Measurements from ENCODE around the gene ST6GALNAC3.

The ST6GALNAC3 gene

DNA sequence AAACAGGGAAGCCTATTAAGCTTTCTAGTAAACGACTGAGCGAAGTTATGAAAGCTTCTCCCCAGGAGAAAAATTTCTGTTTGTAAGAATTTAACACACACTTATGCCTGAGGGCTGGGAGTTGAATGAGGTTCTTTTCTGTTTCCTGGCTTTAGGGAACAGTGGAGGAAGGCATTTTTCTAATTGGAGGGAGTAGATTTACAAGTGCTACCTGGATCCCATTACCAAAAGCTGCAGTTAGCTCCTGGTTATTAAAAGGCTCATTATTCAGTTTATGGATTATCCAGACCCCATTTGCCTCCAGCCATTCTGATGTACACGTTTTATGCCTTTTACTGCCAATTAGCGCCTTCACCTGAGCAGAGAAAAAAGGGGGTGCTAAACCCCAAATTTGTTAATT lies 7.5 kb downstream of the ST6GALNAC3 start:
- ChIA-PET CTCF (interaction anchor here (1.1 to 1.2 kb wide), 2 partner anchors 12 to 35 kb away, joined by 3 read pairs; no protein-coding TSS in a partner anchor), POLR2A (no interaction called here)
- no peaks in the 10 kb centered on the region for H3K9me3 ChIP-seq (ENCODE audit: control insufficient read depth, insufficient read depth, low read depth, low read length)
- H3K36me3 ChIP-seq (ENCODE audit: control insufficient read depth in 2 of 2, insufficient read depth in 1 of 2, low read length in 2 of 2), result no peaks in the 10 kb centered on the region
- H3K27ac ChIP-seq (ENCODE audit: extremely low read depth, low read depth, low read length), result no peak overlapping the region
- TF ChIP-seq SP7 (tag by site-specific recombination; IDR thresholded peaks at IDR 0.05) (peak; percentile 35; the same call in 1 of the 2 replicates), WT1 (tag by site-specific recombination; IDR thresholded peaks at IDR 0.05) (peak; percentile 64), OVOL3 (tag by site-specific recombination; IDR thresholded peaks at IDR 0.05) (no peak), ZNF10 (tag by site-specific recombination; IDR thresholded peaks at IDR 0.05) (peak; percentile 64; the same call in 1 of the 2 replicates), OSR2 (tag by site-specific recombination; IDR thresholded peaks at IDR 0.05) (peak; percentile 87), FEZF1 (tag by site-specific recombination; IDR thresholded peaks at IDR 0.05) (peak; percentile 59; the same call in 1 of the 2 replicates), PRDM1 (tag by site-specific recombination; IDR thresholded peaks at IDR 0.05) (0 out of 2 replicates have a peak, but pooled peaks have one; percentile 22), ZNF629 (tag by site-specific recombination; IDR thresholded peaks at IDR 0.05) (no peak), GLI2 (tag by site-specific recombination; IDR thresholded peaks at IDR 0.05; ENCODE audit: borderline replicate concordance, low read depth) (no peak)
- TF ChIP-seq, protein P1, sequence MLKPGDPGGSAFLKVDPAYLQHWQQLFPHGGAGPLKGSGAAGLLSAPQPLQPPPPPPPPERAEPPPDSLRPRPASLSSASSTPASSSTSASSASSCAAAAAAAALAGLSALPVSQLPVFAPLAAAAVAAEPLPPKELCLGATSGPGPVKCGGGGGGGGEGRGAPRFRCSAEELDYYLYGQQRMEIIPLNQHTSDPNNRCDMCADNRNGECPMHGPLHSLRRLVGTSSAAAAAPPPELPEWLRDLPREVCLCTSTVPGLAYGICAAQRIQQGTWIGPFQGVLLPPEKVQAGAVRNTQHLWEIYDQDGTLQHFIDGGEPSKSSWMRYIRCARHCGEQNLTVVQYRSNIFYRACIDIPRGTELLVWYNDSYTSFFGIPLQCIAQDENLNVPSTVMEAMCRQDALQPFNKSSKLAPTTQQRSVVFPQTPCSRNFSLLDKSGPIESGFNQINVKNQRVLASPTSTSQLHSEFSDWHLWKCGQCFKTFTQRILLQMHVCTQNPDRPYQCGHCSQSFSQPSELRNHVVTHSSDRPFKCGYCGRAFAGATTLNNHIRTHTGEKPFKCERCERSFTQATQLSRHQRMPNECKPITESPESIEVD (tag by site-specific recombination; IDR thresholded peaks at IDR 0.05), result peak; percentile 84
- H3K4me3 ChIP-seq (ENCODE audit: low read depth, low read length), result no peak overlapping the region
- peaks cover 33% of the 10 kb centered on the region for H3K4me1 ChIP-seq (ENCODE audit: control insufficient read depth, insufficient read depth, low read length)

DNA sequence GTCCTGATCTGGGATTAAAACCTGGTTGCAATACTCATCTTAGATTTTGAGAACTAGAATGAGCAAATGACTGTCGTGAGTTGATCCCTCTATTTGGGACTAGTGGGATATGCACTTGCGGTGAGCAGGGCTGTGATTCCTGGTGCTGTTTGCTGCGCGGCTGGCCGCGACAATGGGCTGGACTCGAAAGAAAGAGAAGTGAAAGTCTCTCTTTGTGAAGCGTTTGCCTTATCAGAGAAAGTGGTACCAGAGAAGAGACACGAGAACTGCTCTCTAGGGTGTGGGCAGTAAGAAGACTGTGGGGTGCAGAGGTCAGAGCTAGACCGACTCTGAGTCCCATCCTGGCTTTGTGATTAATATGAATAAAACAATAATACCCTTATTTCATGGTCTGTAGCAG lies 8.6 kb downstream of the ST6GALNAC3 start:
- no peak overlapping the region for H3K4me3 ChIP-seq (ENCODE audit: low read depth, low read length)
- POLR2A ChIA-PET, result no interaction called here

DNA sequence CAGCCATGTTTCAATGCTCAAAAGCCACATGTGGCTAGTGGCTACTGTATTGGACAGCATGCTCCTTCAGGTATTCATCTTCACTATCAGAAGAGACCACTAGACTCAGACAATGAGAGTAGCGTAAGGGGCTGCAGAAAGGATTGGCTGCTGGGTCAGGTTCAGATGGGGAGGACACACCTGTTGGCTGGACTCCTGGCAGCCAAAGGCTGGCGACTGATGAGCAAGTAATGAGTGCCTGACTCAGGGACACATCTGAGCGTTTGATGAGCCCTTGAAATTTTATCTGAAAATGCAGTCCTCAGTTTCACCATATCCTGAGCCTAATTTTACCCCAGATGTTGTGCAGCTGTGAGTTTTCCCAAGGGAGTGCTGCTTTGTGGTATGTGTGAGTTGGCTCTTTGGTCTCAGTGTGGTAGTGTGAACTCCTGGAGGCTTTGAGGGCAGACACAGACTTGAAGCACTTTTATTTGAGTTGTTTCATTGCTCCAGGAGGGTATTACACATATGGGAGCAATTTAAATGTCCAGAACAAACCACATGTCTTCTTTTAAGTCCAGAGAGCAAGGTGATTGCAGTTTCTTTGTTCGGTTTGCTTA lies 9.6 kb downstream of the ST6GALNAC3 start:
- Histone ChIP-seq H3K36me3 (ENCODE audit: control insufficient read depth in 2 of 2, insufficient read depth in 1 of 2, low read length in 2 of 2) (no peaks in the 10 kb centered on the region), H3K4me3 (ENCODE audit: low read depth, low read length) (no peak overlapping the region), H3K4me1 (ENCODE audit: control insufficient read depth, insufficient read depth, low read length) (peaks cover 38% of the 10 kb centered on the region), H3K9me3 (ENCODE audit: control insufficient read depth, insufficient read depth, low read depth, low read length) (no peaks in the 10 kb centered on the region), H3K27ac (ENCODE audit: extremely low read depth, low read depth, low read length) (no peak overlapping the region)
- POLR2A ChIA-PET, result no interaction called here
- CTCF ChIA-PET, result interaction anchor here (0.7 kb wide), 1 partner anchor 183 kb away, joined by 3 read pairs; no protein-coding TSS in a partner anchor
- peak; percentile 85 for TF ChIP-seq SCRT2 (tag by site-specific recombination; IDR thresholded peaks at IDR 0.05)
- no peak for TF ChIP-seq ZNF169 (tag by site-specific recombination; IDR thresholded peaks at IDR 0.05)
- 0 out of 2 replicates have a peak, but pooled peaks have one; percentile 34 for TF ChIP-seq ZNF600 (tag by site-specific recombination; IDR thresholded peaks at IDR 0.05)
- TF ChIP-seq, protein P2, sequence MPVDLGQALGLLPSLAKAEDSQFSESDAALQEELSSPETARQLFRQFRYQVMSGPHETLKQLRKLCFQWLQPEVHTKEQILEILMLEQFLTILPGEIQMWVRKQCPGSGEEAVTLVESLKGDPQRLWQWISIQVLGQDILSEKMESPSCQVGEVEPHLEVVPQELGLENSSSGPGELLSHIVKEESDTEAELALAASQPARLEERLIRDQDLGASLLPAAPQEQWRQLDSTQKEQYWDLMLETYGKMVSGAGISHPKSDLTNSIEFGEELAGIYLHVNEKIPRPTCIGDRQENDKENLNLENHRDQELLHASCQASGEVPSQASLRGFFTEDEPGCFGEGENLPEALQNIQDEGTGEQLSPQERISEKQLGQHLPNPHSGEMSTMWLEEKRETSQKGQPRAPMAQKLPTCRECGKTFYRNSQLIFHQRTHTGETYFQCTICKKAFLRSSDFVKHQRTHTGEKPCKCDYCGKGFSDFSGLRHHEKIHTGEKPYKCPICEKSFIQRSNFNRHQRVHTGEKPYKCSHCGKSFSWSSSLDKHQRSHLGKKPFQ (tag by site-specific recombination; IDR thresholded peaks at IDR 0.05), result peak; percentile 94
- TF ChIP-seq GLIS1 (tag by site-specific recombination; IDR thresholded peaks at IDR 0.05), result 0 out of 2 replicates have a peak, but pooled peaks have one; percentile 21
- no peak for TF ChIP-seq ZNF530 (tag by site-specific recombination; IDR thresholded peaks at IDR 0.05; ENCODE audit: low read depth)
- TF ChIP-seq ZNF2 (tag by site-specific recombination; IDR thresholded peaks at IDR 0.05), result no peak
- TF ChIP-seq, protein P1 (tag by site-specific recombination; IDR thresholded peaks at IDR 0.05), result 0 out of 2 replicates have a peak, but pooled peaks have one; percentile 6
- TF ChIP-seq, protein P3, sequence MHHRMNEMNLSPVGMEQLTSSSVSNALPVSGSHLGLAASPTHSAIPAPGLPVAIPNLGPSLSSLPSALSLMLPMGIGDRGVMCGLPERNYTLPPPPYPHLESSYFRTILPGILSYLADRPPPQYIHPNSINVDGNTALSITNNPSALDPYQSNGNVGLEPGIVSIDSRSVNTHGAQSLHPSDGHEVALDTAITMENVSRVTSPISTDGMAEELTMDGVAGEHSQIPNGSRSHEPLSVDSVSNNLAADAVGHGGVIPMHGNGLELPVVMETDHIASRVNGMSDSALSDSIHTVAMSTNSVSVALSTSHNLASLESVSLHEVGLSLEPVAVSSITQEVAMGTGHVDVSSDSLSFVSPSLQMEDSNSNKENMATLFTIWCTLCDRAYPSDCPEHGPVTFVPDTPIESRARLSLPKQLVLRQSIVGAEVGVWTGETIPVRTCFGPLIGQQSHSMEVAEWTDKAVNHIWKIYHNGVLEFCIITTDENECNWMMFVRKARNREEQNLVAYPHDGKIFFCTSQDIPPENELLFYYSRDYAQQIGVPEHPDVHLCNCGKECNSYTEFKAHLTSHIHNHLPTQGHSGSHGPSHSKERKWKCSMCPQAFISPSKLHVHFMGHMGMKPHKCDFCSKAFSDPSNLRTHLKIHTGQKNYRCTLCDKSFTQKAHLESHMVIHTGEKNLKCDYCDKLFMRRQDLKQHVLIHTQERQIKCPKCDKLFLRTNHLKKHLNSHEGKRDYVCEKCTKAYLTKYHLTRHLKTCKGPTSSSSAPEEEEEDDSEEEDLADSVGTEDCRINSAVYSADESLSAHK (tag by site-specific recombination; IDR thresholded peaks at IDR 0.05), result peak; percentile 12; the same call in 1 of the 2 replicates
- no peak for TF ChIP-seq MYNN (tag by site-specific recombination; IDR thresholded peaks at IDR 0.05; ENCODE audit: borderline replicate concordance)
- TF ChIP-seq SCRT1 (tag by site-specific recombination; IDR thresholded peaks at IDR 0.05; ENCODE audit: borderline replicate concordance), result peak; percentile 70
- TF ChIP-seq ZNF10 (tag by site-specific recombination; IDR thresholded peaks at IDR 0.05), result peak; percentile 64; the same call in 1 of the 2 replicates

More for the DNA sequence above, 8.6 kb downstream of the ST6GALNAC3 start:
- H3K9me3 ChIP-seq (ENCODE audit: control insufficient read depth, insufficient read depth, low read depth, low read length), result no peaks in the 10 kb centered on the region
- H3K4me1 ChIP-seq (ENCODE audit: control insufficient read depth, insufficient read depth, low read length), result peaks cover 38% of the 10 kb centered on the region
- TF ChIP-seq ZFHX2 (tag by site-specific recombination; conservative IDR thresholded peaks at IDR 0.05) (no peak), ZNF394 (tag by site-specific recombination; IDR thresholded peaks at IDR 0.05; ENCODE audit: borderline replicate concordance) (no peak), ZNF600 (tag by site-specific recombination; IDR thresholded peaks at IDR 0.05) (0 out of 2 replicates have a peak, but pooled peaks have one; percentile 16), ZNF404 (tag by site-specific recombination; IDR thresholded peaks at IDR 0.05) (no peak)
- no peaks in the 10 kb centered on the region for H3K36me3 ChIP-seq (ENCODE audit: control insufficient read depth in 2 of 2, insufficient read depth in 1 of 2, low read length in 2 of 2)
- CTCF ChIA-PET, result no interaction called here
- no peak overlapping the region for H3K27ac ChIP-seq (ENCODE audit: extremely low read depth, low read depth, low read length)

Measured in HEK293 (cell line).